Neural cell (in vitro differentiated cells): ENCODE results near the gene CPSF3.

Experiments
- CTCF ChIP-seq: fragments of 450-650 bp; IDR thresholded peaks from 2 replicates; pipeline ENCODE4 v1.5.1; 2014; ENCODE audit warnings: antibody characterized with exemption, mild to moderate bottlenecking, moderate library complexity; ENCODE audit not compliant: poor library complexity, severe bottlenecking
- EP300 ChIP-seq: fragments of 450-650 bp; conservative IDR thresholded peaks from 2 replicates; pipeline ENCODE4 v1.6.1; 2014; ENCODE audit warnings: antibody characterized with exemption, mild to moderate bottlenecking, moderate library complexity; ENCODE audit not compliant: poor library complexity, severe bottlenecking
- EZH2 ChIP-seq: fragments of 200-600, 300-800 bp; shearing (Covaris generic), sonication (generic); IDR thresholded peaks from 2 replicates; pipeline ENCODE4 v1.6.1; 2014; ENCODE audit warnings: antibody characterized with exemption, low read length, borderline replicate concordance, mild to moderate bottlenecking; ENCODE audit not compliant: insufficient read depth, poor library complexity, severe bottlenecking
- MXI1 ChIP-seq: fragments of 450-650 bp; conservative IDR thresholded peaks from 2 replicates; pipeline ENCODE4 v1.6.1; 2014; ENCODE audit warnings: antibody characterized with exemption, mild to moderate bottlenecking; ENCODE audit not compliant: poor library complexity, severe bottlenecking
- POLR2AphosphoS5 ChIP-seq: IDR thresholded peaks from 2 replicates; pipeline ENCODE4 v1.6.1; 2012
- REST ChIP-seq: IDR thresholded peaks from 2 replicates; pipeline ENCODE4 v1.6.1; 2012; ENCODE audit warnings: borderline replicate concordance
- SMC3 ChIP-seq: fragments of 450-650 bp; conservative IDR thresholded peaks from 2 replicates; pipeline ENCODE4 v1.6.1; 2014; ENCODE audit warnings: antibody characterized with exemption, mild to moderate bottlenecking, moderate library complexity; ENCODE audit not compliant: poor library complexity

- TF ChIP-seq SMC3 (no peak), CTCF (no peak), EZH2 (no peak), POLR2AphosphoS5 (no peak), MXI1 (no peak), REST (no peak), EP300 (no peak)
These were observed 85.5 kb downstream of the CPSF3 start for GRCh38 chr2:9508931-9509330.
